DND-41 (cell line): Measurements from ENCODE around the gene DLGAP1.

Experiments
- CTCF ChIP-seq: IDR thresholded peaks from 2 replicates; pipeline ENCODE4 v1.5.1; 2012; ENCODE audit warnings: borderline replicate concordance, low read length, moderate library complexity, mild to moderate bottlenecking; ENCODE audit not compliant: poor library complexity, severe bottlenecking; ENCODE audit errors: extremely low read depth
- EZH2 ChIP-seq: IDR thresholded peaks from 3 replicates; pipeline ENCODE4 v1.6.1; 2012; ENCODE audit warnings: borderline replicate concordance, low read depth, mild to moderate bottlenecking, moderate library complexity, low read length, inconsistent platforms; ENCODE audit not compliant: severe bottlenecking

GRCh38 chr18:3577281-3577855 is 877.7 kb downstream of the DLGAP1 start:
- TF ChIP-seq EZH2, result no peak
- TF ChIP-seq CTCF, result no peak
